Dendritic cell treated with granulocyte-macrophage colony-stimulating factor and Interleukin-4, amounts not matched to agents 40 ng/mL and 50 ng/mL, for 4 days (primary cell): ENCODE measurements around the gene ALG1L2.
"Not testable (repeated sequence)": the region's sequence is repeated elsewhere in the genome, so short reads cannot be mapped to it uniquely, and the experiment has no call there.

Experiments
- H3K27ac Mint-ChIP-seq: one replicate; pipeline ENCODE4 v1.8.0; 2022; ENCODE audit warnings: mild to moderate bottlenecking, mixed read lengths
- H3K27me3 Mint-ChIP-seq: one replicate; pipeline ENCODE4 v1.8.0; 2022; ENCODE audit warnings: mild to moderate bottlenecking, mixed read lengths
- H3K36me3 Mint-ChIP-seq: one replicate; pipeline ENCODE4 v1.8.0; 2022; ENCODE audit warnings: low read depth, mixed read lengths
- H3K4me1 Mint-ChIP-seq: one replicate; pipeline ENCODE4 v1.8.0; 2022; ENCODE audit warnings: low read depth, mixed read lengths
- H3K4me3 Mint-ChIP-seq: one replicate; pipeline ENCODE4 v1.8.0; 2022; ENCODE audit warnings: mild to moderate bottlenecking, moderate library complexity, mixed read lengths
- H3K9me3 Mint-ChIP-seq: one replicate; pipeline ENCODE4 v1.8.0; 2022; ENCODE audit warnings: mixed read lengths
- intact Hi-C: fragments of 100-400 bp; cut with micrococcal nuclease; formaldehyde crosslinking; loops from one replicate; pipeline ENCODE4 v1.15.0; 2022

Gene ALG1L2, protein sequence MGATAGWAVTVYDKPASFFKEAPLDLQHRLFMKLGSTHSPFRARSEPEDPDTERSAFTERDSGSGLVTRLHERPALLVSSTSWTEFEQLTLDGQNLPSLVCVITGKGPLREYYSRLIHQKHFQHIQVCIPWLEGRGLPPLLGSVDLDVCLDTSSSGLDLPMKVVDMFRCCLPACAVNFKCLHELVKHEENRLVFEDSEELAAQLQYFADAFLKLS

DNA sequence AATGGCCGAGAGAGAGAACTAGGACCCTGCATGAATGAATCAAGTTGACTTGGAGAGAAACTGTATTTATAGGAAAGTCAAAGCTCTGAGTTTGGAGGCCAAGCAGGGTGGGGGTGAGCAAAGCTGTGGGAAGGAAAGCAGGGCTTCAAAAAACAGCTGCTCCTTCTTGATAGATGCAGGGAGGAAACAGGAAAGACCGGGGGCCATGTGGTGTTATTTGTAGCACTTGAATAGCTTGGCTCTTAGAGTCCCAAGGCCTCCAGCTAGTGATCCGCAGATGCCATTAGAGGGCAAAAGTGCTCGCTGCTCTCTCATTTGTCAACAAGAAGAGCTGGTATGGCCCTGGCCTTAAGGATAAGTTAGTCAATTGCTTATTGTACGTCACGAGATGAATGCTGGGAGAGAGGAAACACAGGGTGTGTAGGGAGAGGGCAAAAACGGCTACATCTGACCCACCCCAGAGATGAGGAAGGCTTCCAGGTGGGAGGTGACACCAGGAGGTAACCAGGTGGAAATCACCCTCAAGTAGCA, at the start of gene ALG1L2:
TSS of gene ALG1L2 (plus strand) at position 481 of the 531 bp plus-strand sequence. CDS start 186 bp downstream, outside the sequence.
- no peaks in the 10 kb centered on the region for H3K36me3 Mint-ChIP-seq
- H3K27me3 Mint-ChIP-seq = peaks cover 19% of the 10 kb centered on the region
- intact Hi-C loops = no loop called here
- peaks cover 26% of the 10 kb centered on the region for H3K4me1 Mint-ChIP-seq
- no peak within 1 kb of the TSS for H3K27ac Mint-ChIP-seq
- no peak within 1 kb of the TSS for H3K4me3 Mint-ChIP-seq
- no peaks in the 10 kb centered on the region for H3K9me3 Mint-ChIP-seq

DNA sequence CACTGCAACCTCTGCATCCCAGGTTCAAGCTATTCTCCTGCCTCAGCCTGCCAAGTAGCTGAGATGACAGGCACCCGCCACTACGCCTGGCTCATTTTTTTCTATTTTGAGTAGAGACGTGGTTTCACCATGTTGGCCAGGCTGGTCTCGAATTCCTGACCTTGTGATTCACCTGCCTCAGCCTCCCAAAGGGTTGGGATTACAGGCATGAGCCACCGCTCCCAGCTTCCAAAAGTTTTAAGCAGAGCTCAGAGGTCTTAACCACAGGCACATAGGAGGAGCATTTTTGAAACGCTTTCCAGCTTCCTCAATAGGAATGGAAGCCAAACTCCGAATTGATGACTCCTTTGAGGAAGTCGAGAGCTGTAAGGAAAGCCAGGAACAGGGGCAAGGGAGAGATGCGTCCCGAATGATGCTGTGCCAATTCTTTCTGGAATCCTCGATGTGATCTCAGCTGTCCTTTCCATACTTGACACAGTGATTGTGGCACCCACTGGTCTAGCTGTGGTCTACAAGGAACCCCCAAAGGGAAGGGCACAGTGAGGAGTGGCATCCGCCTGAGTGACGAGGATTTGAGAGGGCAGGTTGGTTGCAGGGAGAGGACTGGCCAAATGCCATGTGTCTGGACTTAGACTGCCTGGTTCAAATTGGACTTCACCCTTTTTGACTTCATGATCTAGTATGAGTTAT, 44.4 kb upstream of the ALG1L2 start:
- H3K27ac Mint-ChIP-seq, intact Hi-C loops, H3K4me1 Mint-ChIP-seq, H3K27me3 Mint-ChIP-seq, H3K36me3 Mint-ChIP-seq, H3K9me3 Mint-ChIP-seq, H3K4me3 Mint-ChIP-seq: not testable (repeated sequence)

DNA sequence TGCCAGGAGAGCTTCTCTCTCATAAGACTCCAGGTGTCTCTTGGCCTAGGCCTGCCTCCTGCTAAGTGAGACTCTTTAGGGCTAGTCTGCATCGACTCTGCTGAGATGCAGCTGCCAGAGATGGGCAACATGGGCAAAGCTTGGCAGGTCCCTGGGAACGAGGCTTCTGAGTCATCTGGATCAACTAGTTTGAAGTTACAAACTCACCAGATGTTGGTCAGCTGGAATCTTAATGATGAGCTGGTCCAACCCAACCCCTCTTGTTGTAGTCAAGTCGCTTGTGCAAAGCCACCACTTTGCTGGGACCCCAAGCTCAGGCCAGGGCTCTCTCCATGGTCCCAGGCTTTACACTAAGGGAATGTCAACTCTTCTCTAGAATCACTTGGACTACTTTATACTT, 38.9 kb upstream of the ALG1L2 start:
- H3K9me3 Mint-ChIP-seq, intact Hi-C loops, H3K36me3 Mint-ChIP-seq, H3K27me3 Mint-ChIP-seq, H3K4me3 Mint-ChIP-seq, H3K4me1 Mint-ChIP-seq, H3K27ac Mint-ChIP-seq: not testable (repeated sequence)

DNA sequence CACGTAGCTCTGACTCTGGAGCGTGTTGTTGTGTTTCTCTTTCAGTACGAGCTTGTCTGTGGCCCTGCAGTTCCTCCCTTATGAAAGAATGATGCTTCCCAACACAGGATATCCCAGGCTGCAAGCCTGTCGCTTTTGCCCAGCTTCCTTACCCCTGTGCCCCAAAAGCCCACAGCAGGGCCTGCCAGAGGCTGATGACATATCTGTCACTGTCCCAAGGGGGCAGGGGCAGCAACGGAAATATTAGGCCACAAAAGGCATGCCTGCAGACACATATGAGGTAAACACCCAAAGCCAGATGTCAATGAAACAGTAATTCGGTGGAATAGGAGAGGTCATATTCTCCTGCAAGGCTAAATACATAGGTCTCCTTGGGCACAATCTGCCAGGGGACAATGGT, 38.0 kb upstream of the ALG1L2 start:
- H3K27ac Mint-ChIP-seq, H3K27me3 Mint-ChIP-seq, H3K4me3 Mint-ChIP-seq, H3K9me3 Mint-ChIP-seq, H3K36me3 Mint-ChIP-seq, H3K4me1 Mint-ChIP-seq: not testable (repeated sequence)
- intact Hi-C loops = loop anchor here (1.0 kb wide), 1 partner anchor 45 kb away; no protein-coding TSS in a partner anchor

DNA sequence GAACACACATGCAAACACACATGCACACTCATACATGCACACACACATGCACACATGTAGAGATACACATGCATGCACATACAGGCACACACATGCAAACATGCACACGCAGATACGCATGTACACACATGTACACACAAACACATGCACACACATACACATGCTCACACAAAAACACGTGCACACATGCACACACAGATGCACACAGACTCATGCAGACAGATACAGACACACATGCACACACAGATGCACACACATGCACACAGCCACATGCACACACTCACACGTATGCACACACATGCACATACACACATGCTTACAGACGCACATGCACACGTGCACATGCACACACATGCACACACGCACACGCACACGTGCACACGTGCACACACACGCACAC, 37.3 kb upstream of the ALG1L2 start:
- Mint-ChIP-seq H3K27ac (no peak overlapping the region), H3K4me1 (peaks cover 5% of the 10 kb centered on the region), H3K36me3 (no peaks in the 10 kb centered on the region), H3K4me3 (no peak overlapping the region), H3K9me3 (no peaks in the 10 kb centered on the region), H3K27me3 (no peaks in the 10 kb centered on the region)
- intact Hi-C loops = loop anchor here (1.0 kb wide), 1 partner anchor 44 kb away; no protein-coding TSS in a partner anchor

DNA sequence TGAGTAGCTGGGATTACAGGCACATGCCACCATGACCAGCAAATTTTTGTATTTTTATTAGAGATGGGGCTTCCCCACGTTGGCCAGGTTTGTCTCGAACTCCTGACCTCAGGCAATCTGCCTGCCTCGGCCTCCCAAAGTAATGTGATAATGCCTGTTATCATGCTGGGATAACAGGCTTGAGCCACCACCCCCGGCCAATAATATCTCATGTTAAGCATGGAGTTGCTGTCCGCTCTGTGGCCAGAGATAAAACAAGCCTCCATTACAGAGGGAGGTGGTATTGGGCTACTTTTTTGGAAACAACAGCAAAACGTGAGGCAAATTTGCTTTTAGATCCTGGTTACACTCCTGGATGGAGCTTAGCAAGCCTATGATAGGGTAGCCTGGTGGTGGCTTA, 32.9 kb upstream of the ALG1L2 start:
- Mint-ChIP-seq H3K4me1 (peaks cover 13% of the 10 kb centered on the region), H3K4me3 (no peak overlapping the region), H3K9me3 (no peaks in the 10 kb centered on the region), H3K27ac (no peak overlapping the region), H3K36me3 (no peaks in the 10 kb centered on the region), H3K27me3 (peaks cover 1% of the 10 kb centered on the region)
- intact Hi-C loops = no loop called here

DNA sequence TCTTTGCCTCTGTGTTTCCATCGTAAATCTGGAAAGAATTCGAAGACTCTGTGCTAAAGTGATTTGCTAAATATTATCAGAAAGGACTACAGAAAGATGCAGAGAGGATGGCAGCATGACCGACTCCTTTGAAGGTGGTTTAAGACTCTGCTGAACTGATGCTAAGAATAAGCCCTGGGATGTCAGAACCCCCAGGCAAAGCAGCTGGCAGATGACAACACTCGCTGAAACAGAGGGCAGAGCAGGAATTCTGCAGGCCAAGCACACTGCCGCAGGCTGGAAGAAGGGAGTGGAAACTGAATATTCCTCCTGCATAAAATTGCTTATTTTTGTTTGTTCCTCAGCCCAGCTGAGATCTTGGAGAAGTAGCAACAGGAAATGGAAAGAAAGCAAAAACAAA, 29.3 kb upstream of the ALG1L2 start:
- H3K9me3 Mint-ChIP-seq, H3K27ac Mint-ChIP-seq, intact Hi-C loops, H3K36me3 Mint-ChIP-seq, H3K4me1 Mint-ChIP-seq, H3K27me3 Mint-ChIP-seq, H3K4me3 Mint-ChIP-seq: not testable (repeated sequence)

DNA sequence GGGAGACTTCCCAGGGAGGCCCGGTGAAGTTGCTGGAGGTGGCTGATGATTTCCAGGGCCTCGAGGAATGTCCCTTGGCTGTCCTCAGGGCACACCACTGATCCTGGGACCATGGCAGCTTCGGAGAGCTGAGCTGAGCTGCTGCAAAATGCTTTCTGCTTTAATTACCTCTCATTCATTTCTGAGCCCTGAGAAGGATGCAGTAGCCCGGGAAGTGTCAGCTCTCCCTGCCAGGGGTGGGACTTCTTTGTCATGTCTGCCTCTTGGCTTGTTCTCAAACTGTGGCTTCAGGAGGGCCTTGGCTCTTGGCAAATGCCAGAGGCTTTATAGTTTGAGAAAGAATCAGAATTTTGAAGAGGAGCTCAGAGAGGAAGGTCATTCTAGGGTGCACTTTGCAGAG, 28.7 kb upstream of the ALG1L2 start:
- H3K36me3 Mint-ChIP-seq, intact Hi-C loops, H3K4me1 Mint-ChIP-seq, H3K4me3 Mint-ChIP-seq, H3K27ac Mint-ChIP-seq, H3K9me3 Mint-ChIP-seq, H3K27me3 Mint-ChIP-seq: not testable (repeated sequence)

DNA sequence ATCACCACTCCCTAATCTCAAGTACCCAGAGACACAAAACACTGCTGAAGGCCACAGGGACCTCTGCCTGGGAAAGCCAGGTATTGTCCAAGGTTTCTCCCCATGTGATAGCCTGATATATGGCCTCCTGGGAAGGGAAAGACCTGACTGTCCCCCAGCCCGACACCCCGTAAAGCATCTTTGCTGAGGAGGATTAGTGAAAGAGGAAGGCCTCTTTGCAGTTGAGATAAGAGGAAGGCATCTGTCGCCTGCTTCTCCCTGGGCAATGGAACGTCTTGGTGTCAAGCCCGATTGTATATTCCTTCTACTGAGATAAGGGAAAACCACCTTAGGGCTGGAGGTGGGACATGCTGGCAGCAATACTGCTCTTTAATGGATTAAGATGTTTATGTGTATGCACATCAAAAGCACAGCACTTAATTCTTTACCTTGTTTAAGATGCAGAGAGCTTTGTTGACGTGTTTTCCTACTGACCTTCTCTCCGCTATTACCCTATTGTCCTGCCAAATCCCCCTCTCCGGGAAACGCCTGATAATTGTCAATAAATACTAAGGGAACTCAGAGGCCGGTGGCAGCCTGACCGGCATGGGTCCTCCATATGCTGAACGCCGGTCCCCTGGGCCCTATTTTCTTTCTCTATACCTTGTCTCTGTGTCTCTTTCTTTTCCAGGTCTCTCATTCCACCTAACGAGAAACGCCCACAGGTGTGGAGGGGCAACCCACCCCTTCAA, 23.9 kb upstream of the ALG1L2 start:
- H3K9me3 Mint-ChIP-seq, H3K4me3 Mint-ChIP-seq, H3K27me3 Mint-ChIP-seq, H3K4me1 Mint-ChIP-seq, H3K27ac Mint-ChIP-seq, H3K36me3 Mint-ChIP-seq, intact Hi-C loops: not testable (repeated sequence)

DNA sequence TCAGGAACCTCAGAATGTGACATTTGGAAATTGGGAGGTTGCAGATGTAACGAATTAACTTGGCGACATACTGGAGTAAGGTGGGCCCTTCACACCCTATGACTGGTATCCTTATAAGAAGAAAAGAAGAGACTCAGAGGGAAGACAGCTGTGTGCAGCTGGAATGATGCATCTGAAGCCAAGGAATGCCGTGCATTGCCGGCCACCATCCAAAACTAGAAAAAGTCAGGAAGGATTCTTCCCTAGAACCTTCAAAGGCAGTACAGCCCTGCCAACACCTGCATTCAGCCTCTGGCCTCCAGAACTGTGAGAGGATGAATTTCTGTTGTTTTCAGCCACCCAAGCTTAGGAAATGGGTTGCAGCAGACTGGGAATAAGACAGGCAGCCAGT, 23.4 kb upstream of the ALG1L2 start:
- H3K27me3 Mint-ChIP-seq, H3K27ac Mint-ChIP-seq, H3K4me3 Mint-ChIP-seq, H3K4me1 Mint-ChIP-seq, H3K9me3 Mint-ChIP-seq, intact Hi-C loops, H3K36me3 Mint-ChIP-seq: not testable (repeated sequence)

DNA sequence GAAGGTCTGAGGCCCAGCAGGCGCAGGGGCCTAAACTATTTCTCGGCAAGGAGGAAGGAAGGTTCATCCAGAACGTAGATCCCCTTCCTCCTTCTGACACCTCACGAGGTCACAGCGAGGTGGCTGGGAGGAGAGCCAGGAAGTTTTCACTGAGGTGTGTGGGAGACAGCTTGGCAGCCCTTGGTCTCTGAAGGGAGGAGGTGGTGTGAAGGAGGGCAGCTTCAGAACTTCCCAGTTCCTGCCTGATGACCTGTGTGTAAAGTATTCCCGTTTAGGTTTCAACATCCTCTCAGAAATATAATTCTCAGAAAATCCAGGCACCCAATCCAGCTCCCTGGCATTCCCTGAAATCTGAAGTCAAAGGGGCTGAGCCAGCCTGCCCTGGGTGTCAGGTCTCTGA, 22.9 kb upstream of the ALG1L2 start:
- H3K9me3 Mint-ChIP-seq = not testable (repeated sequence)

DNA sequence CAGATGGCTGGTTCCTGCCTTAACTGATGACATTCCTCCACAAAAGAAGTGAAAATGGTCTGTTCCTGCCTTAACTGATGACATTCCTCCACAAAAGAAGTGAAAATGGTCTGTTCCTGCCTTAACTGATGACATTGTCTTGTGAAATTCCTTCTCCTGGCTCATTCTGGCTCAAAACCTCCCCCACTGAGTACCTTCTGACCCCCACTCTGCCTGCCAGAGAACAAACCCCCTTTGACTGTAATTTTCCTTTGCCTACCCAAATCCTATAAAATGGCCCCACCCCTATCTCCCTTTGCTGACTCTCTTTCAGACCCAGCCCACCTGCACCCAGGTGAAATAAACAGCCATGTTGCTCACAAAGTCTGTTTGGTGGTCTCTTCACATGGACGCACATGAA, 22.5 kb upstream of the ALG1L2 start:
- H3K4me3 Mint-ChIP-seq, H3K4me1 Mint-ChIP-seq, H3K9me3 Mint-ChIP-seq, H3K27ac Mint-ChIP-seq, intact Hi-C loops, H3K27me3 Mint-ChIP-seq, H3K36me3 Mint-ChIP-seq: not testable (repeated sequence)

More for the DNA sequence above, 22.9 kb upstream of the ALG1L2 start:
- H3K27me3 Mint-ChIP-seq, H3K27ac Mint-ChIP-seq, H3K36me3 Mint-ChIP-seq, intact Hi-C loops, H3K4me3 Mint-ChIP-seq, H3K4me1 Mint-ChIP-seq: not testable (repeated sequence)

DNA sequence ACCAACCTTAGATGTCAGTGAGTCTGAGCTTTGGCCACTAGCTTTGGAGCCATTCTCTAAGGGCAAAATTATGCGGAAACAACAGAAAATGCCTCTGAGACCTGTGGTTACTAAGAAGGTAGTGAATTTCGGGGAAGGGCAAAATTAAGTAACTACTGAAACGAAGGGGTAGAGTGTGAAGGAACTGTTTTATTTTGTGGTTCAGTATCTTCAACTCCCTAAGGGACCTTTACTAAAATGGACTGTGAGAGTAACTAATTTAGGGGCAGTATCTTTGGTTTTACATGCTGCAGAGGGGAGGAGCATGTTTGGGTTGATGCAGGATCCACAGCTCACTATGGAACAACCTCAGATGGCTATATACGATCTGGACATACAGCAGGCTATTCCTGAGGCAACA, 8.0 kb upstream of the ALG1L2 start:
- H3K27ac Mint-ChIP-seq = no peak overlapping the region
- H3K27me3 Mint-ChIP-seq = peaks cover 4% of the 10 kb centered on the region
- H3K9me3 Mint-ChIP-seq = peaks cover 9% of the 10 kb centered on the region
- no peaks in the 10 kb centered on the region for H3K36me3 Mint-ChIP-seq
- intact Hi-C loops = no loop called here
- no peak overlapping the region for H3K4me3 Mint-ChIP-seq
- no peaks in the 10 kb centered on the region for H3K4me1 Mint-ChIP-seq

DNA sequence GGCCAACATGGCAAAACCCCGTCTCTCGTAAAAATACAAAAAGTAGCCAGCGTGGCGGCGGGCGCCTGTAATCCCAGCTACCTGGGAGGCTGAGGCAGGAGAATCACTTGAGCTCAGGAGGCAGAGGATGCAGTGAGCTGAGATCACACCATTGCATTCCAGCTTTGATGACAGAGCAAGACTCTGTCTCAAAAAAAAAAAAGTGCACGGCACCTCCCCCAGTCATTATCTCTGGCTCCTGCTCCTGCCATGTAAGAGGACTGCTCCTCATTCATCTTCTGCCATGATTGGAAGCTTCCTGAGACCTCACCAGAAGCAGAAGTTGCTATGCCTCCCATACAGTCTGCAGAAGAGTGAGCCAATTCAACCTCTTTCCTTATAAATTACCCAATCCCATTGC, 4.0 kb upstream of the ALG1L2 start:
- Mint-ChIP-seq H3K36me3 (no peaks in the 10 kb centered on the region), H3K27ac (no peak overlapping the region), H3K4me1 (peaks cover 9% of the 10 kb centered on the region), H3K9me3 (peaks cover 6% of the 10 kb centered on the region), H3K4me3 (no peak overlapping the region), H3K27me3 (peaks cover 23% of the 10 kb centered on the region)
- intact Hi-C loops = no loop called here
